ENCODE data around the gene NKX6-1.

DNA sequence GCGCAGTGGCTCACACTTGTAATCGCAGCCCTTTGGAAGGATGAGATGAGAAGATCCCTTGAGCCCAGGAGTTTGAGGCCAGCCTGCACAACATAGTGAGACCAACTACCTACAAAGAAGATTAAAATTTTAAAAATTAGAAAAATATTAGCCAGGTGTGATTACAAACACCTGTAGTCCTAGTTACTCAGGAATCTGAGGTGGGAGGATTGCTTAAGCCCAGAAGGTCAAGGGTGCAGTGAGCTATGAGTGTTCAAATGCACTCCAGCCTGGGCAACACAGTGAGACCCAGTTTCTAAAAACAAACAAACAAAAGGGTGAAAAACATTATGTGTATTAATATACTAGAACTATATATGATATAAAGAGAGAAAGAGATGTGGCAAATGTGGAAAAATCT is 36.8 kb upstream of the NKX6-1 start:
- TF ChIP-seq, protein P1, sequence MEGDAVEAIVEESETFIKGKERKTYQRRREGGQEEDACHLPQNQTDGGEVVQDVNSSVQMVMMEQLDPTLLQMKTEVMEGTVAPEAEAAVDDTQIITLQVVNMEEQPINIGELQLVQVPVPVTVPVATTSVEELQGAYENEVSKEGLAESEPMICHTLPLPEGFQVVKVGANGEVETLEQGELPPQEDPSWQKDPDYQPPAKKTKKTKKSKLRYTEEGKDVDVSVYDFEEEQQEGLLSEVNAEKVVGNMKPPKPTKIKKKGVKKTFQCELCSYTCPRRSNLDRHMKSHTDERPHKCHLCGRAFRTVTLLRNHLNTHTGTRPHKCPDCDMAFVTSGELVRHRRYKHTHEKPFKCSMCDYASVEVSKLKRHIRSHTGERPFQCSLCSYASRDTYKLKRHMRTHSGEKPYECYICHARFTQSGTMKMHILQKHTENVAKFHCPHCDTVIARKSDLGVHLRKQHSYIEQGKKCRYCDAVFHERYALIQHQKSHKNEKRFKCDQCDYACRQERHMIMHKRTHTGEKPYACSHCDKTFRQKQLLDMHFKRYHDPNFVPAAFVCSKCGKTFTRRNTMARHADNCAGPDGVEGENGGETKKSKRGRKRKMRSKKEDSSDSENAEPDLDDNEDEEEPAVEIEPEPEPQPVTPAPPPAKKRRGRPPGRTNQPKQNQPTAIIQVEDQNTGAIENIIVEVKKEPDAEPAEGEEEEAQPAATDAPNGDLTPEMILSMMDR (IDR thresholded peaks at IDR 0.05), result no peak
- TF ChIP-seq, protein P2, sequence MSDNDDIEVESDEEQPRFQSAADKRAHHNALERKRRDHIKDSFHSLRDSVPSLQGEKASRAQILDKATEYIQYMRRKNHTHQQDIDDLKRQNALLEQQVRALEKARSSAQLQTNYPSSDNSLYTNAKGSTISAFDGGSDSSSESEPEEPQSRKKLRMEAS (IDR thresholded peaks at IDR 0.05; ENCODE audit: low read depth), result no peak
- TF ChIP-seq YY1 (IDR thresholded peaks at IDR 0.05; ENCODE audit: low read depth) (no peak), GABPA (IDR thresholded peaks at IDR 0.05; ENCODE audit: low read depth) (no peak), POLR2AphosphoS5 (IDR thresholded peaks at IDR 0.05; ENCODE audit: low read depth, low read length) (no peak), JUND (IDR thresholded peaks at IDR 0.05) (no peak), RFX5 (IDR thresholded peaks at IDR 0.05; ENCODE audit: low read length) (no peak), CHD2 (IDR thresholded peaks at IDR 0.05; ENCODE audit: low read length, partially characterized antibody) (no peak), FOXM1 (IDR thresholded peaks at IDR 0.05; ENCODE audit: low read depth) (no peak)

All from SK-N-SH (cell line).